ENCODE measurements around the gene CEP170B.
"Not testable (repeated sequence)": the region's sequence is repeated elsewhere in the genome, so short reads cannot be mapped to it uniquely, and the experiment has no call there.

Gene CEP170B

GRCh38 chr14:104917116-104917515 is 52.0 kb downstream of the CEP170B start:
- DNase-seq (ENCODE audit: low spot score) = no peak

GRCh38 chr14:104917993-104918392 is 52.9 kb downstream of the CEP170B start:
- no peak for DNase-seq (ENCODE audit: low spot score)

- not testable (repeated sequence) for DNase-seq (ENCODE audit: low spot score)
Observed at GRCh38 chr14:104919152-104919992, 54.3 kb downstream of the CEP170B start.

DNA sequence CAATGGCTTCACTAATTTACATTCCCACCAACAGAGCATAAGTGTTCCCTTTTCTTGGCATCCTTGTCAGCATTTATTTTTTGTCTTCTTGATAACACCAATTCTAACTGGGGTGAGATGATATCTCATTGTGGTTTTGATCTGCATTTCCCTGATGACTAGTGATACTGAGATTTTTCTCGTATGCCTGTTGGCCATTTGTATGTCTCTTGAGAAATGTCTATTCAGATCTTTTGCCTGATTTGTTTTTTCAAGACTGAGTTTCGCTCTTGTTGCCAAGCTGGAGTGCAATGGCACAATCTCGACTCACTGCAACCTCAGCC is 54.9 kb downstream of the CEP170B start:
- DNase-seq (ENCODE audit: low spot score) = no peak

- no peak for DNase-seq (ENCODE audit: low spot score)
Observed at GRCh38 chr14:104923640-104924420, 58.8 kb downstream of the CEP170B start.

GRCh38 chr14:104924421-104925213 is 59.5 kb downstream of the CEP170B start, which contains the start of gene PLD4:
Gene PLD4, plus strand, starts transcription at chr14:104924879. Its CDS starts 2,262 bp downstream, at chr14:104927141.
- DNase-seq (ENCODE audit: low spot score) = no peak

DNA sequence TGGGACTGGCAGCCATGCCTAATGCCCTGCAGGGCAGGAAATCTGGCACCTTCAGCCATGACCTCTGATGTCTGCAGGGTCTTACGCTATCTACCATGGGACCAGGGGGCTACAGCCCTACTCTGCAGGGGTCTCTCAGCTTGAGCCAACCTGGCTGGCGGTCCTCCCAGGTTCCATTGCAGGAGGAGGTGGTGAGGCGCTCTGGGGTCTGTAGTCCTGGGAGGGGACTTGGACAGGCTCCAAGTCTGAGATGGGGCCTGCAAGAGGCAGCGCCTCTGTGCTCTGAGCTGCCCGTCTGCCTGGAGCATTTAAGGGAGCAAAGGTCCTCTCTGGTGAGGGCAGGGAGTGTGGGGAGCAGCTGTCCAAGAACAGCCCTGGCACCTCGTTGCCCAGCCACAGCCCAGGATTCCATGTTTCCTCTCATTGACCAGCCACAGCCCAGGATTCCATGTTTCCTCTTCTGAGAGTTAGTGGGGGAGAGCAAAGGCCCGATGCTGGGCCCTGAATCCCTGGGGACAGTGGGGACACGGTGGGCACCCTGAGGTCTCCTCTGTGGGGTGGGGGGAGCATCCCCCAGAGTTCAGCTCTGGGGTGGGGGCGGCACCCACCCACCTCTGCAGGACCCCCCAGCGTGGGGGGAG is 60.3 kb downstream of the CEP170B start:
- no peak for DNase-seq (ENCODE audit: low spot score)

DNA sequence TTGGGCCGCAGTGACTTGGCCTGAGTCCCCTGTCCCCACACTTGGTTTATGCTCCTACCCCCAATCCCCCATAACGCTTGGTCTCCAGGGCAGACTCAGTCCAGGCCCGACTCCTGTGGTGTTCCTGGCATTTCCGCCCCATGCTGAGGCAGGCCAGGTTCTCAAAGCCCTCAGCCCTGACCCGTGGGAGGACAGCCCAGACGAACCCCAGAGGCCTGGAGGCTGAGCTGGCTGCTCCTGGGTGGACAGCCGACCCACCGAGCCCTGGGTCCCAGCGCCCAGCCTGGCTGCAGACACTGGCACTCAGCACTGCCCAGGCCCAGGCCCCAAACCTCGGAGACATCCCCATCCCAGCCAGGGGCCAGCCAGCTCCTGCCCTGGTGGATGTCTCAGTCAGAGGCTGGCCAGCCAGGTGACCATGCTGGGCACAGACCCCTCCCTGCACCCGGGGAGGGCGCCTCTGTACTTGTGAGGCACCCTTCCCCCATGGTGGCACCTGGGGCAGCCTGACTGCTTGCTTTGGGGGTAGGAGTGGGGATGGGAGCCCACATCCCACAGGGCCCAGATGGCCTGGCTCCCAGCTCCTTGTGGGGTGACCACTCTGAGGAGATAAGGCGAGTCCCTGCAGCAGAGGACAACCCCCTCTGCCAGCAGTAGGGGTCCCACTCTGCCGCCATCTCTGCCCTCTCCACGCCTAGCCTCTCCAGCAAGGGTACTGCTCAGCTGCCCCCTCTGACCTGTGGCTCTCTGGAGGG is 61.0 kb downstream of the CEP170B start:
- no peak for DNase-seq (ENCODE audit: low spot score)

DNA sequence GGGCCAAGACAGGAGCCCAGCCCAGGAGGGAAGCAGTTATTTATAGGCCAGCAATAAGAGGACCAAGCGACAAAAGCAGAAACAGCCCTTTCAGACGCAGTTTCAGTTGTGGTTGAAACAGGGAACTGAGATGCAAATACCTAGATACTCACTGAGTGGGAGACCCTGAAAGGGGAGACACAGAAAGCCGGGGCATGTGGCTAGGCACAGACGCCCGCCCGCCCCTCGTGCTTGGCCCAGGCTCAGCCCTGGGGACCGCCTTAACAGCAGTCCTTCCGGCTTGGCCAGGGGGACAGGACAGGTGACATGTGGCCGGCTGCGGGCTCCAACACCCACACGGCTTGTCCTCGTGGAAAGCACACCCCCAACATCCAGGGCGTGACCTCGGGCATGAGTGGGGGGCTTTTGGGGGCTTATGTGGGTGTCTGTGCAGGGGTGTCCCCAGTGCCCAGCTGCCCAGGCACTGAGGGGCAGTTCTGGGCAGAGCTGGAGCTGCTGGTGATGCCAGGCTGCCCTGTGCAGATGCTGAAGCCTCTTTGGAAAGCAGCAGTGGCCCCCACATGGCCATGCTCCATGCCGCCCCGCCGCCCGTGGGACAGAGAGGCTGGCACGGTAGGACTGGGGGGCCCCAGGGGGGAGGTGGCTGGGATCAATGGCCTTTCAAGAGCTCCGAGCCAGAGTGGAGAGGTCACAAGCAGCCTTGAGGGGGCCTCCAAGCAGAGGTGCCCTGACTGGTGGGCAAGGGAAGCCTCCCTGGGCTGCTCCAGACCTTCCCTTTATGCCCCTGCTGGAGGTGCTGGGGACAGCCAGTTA is 61.8 kb downstream of the CEP170B start:
- DNase-seq (ENCODE audit: low spot score) = no peak

- no peak for DNase-seq (ENCODE audit: low spot score)
Observed at GRCh38 chr14:104927432-104927816, 62.4 kb downstream of the CEP170B start.

- DNase-seq (ENCODE audit: low spot score) = no peak
Observed at GRCh38 chr14:104927901-104928300, 62.8 kb downstream of the CEP170B start.

- no peak for DNase-seq (ENCODE audit: low spot score)
Observed at GRCh38 chr14:104928391-104929133, 63.5 kb downstream of the CEP170B start.

GRCh38 chr14:104929268-104930230 is 64.5 kb downstream of the CEP170B start:
- no peak for DNase-seq (ENCODE audit: low spot score)

GRCh38 chr14:104930526-104931303 is 65.6 kb downstream of the CEP170B start:
- no peak for DNase-seq (ENCODE audit: low spot score)

DNA sequence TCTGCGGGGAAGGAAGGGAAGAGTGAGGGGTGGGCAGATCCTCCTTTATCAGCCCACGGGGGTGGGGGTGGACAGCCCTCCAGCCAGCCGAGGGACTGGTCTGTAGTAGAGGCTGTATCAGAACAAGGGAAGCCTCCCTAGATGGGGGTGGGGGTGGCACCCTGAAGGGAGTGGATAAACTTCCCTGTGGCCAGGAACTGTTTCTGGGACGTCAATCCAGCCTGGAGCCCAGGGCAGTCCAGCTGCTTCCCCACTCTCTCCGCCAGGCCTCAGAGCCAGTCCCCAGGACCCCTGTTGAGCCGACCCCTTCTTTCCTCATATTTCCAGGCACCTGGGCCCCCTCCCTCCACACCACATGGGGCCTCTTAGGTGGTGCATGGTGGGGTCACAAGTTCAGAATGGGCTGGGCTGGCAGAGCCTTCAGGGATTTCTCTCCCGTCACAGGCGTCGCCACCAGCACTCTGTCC is 66.3 kb downstream of the CEP170B start:
- no peak for DNase-seq (ENCODE audit: low spot score)

DNA sequence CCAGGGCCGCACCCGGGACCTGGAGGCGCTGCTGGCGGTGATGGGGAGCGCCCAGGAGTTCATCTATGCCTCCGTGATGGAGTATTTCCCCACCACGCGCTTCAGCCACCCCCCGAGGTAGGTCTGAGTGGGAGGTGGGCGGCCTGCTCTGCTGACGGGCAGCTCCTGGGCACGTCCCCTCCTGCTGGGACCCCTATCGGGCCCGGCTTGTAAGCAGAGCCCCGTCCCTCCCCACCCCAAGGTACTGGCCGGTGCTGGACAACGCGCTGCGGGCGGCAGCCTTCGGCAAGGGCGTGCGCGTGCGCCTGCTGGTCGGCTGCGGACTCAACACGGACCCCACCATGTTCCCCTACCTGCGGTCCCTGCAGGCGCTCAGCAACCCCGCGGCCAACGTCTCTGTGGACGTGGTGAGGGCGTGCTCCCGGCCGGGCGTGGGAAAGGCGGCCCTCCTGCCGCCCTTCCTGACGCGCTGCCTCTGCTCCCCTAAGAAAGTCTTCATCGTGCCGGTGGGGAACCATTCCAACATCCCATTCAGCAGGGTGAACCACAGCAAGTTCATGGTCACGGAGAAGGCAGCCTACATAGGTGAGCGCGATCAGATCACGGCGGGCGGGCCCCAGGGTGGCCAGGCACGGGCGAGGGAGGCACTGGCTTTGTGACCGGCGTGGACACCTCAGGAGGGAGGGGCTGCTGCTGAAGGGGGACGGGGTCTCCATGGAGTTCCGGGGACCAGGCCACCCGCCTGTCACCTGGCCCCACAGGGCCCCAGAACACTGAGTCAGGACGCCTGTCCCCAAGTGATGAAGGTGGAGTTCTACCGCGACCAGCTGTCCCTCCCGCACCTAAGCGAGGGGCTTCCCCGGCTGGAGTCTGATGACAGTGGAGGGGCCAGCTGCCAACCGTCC is 67.0 kb downstream of the CEP170B start:
- no peak for DNase-seq (ENCODE audit: low spot score)

All from SW480 (cell line).